ENCODE results near the gene HMGN1. TPM values are rescaled to one million over a fixed set of nuclear protein-coding genes. Genes with fewer than 3 reads are reported as not detected.
"Not testable (repeated sequence)": the region's sequence is repeated elsewhere in the genome, so short reads cannot be mapped to it uniquely, and the experiment has no call there.

HMGN1 gene
- total RNA-seq, 1 donor from 2014 or later: 64.5 TPM

- no peaks in the 10 kb centered on the region for H3K9me3 ChIP-seq (replicated peaks)
- H3K4me1 ChIP-seq: peaks cover 59% of the 10 kb centered on the region
- DNase-seq: no peak
- no peaks in the 10 kb centered on the region for H3K27me3 ChIP-seq (ENCODE audit: low read depth)
- H3K27ac ChIP-seq (replicated peaks): peak overlapping the region; percentile 83
- no peaks in the 10 kb centered on the region for H3K36me3 ChIP-seq
- TF ChIP-seq, protein P1, sequence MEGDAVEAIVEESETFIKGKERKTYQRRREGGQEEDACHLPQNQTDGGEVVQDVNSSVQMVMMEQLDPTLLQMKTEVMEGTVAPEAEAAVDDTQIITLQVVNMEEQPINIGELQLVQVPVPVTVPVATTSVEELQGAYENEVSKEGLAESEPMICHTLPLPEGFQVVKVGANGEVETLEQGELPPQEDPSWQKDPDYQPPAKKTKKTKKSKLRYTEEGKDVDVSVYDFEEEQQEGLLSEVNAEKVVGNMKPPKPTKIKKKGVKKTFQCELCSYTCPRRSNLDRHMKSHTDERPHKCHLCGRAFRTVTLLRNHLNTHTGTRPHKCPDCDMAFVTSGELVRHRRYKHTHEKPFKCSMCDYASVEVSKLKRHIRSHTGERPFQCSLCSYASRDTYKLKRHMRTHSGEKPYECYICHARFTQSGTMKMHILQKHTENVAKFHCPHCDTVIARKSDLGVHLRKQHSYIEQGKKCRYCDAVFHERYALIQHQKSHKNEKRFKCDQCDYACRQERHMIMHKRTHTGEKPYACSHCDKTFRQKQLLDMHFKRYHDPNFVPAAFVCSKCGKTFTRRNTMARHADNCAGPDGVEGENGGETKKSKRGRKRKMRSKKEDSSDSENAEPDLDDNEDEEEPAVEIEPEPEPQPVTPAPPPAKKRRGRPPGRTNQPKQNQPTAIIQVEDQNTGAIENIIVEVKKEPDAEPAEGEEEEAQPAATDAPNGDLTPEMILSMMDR (IDR thresholded peaks at IDR 0.05; ENCODE audit: borderline replicate concordance): no peak
- intact Hi-C loops (cut with micrococcal nuclease): no loop called here
- peak overlapping the region; percentile 63 for H3K4me3 ChIP-seq
These were observed 35.9 kb upstream of the HMGN1 start for GRCh38 chr21:39384674-39385298.

DNA sequence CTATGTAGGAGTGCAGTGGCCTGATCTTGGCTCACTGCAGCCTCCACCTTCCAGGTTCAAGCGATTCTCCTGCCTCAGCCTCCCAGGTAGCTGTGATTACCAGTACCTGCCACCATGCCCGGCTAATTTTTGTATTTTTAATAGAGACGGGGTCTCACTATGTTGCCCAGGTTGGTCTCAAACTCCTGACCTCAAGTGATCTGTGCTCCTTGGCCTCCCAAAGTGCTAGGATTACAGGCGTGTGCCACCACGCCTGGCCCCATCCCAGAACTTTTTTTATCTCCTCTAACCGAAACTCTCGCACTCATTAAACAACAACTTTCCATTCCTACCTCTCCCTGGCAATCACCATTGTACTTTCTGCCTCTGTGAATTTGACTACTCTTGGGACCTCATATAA, 33.2 kb upstream of the HMGN1 start:
- H3K27ac ChIP-seq (replicated peaks); H3K4me3 ChIP-seq; H3K27me3 ChIP-seq (ENCODE audit: low read depth); H3K9me3 ChIP-seq (replicated peaks); DNase-seq; intact Hi-C loops (cut with micrococcal nuclease); H3K36me3 ChIP-seq: not testable (repeated sequence)
- H3K4me1 ChIP-seq: peaks cover 40% of the 10 kb centered on the region

DNA sequence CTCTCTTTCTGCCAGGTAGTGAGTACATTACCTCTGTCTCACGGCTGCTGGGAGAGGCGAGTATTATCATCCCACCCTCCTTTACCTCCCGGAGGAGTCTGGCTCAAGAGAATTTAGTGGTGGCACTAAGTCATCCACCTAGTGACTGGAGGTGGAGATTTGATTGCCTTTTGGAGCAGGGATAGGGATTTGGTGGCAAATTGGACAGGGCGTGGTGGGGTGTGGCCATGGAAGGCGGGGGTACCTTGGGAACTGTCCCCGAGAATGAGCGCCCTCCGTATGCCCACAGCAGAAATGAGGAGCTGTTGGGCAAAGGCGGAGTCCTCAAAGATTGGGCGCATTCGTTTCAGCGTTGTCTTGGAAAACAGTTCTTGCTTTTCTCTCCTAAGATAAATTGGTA, 32.1 kb upstream of the HMGN1 start:
- Histone ChIP-seq H3K36me3 (no peaks in the 10 kb centered on the region), H3K4me3 (peak overlapping the region; percentile 88), H3K4me1 (peaks cover 29% of the 10 kb centered on the region), H3K27ac (replicated peaks) (peak overlapping the region; percentile 93), H3K27me3 (ENCODE audit: low read depth) (no peaks in the 10 kb centered on the region), H3K9me3 (replicated peaks) (no peaks in the 10 kb centered on the region)
- TF ChIP-seq, protein P1 (IDR thresholded peaks at IDR 0.05; ENCODE audit: borderline replicate concordance): no peak
- intact Hi-C loops (cut with micrococcal nuclease): no loop called here
- DNase-seq: no peak

GRCh38 chr21:39379986-39380891, 31.4 kb upstream of the HMGN1 start:
- peak overlapping the region; percentile 88 for H3K4me3 ChIP-seq
- TF ChIP-seq, protein P1 (IDR thresholded peaks at IDR 0.05; ENCODE audit: borderline replicate concordance): no peak
- intact Hi-C loops (cut with micrococcal nuclease): no loop called here

DNA sequence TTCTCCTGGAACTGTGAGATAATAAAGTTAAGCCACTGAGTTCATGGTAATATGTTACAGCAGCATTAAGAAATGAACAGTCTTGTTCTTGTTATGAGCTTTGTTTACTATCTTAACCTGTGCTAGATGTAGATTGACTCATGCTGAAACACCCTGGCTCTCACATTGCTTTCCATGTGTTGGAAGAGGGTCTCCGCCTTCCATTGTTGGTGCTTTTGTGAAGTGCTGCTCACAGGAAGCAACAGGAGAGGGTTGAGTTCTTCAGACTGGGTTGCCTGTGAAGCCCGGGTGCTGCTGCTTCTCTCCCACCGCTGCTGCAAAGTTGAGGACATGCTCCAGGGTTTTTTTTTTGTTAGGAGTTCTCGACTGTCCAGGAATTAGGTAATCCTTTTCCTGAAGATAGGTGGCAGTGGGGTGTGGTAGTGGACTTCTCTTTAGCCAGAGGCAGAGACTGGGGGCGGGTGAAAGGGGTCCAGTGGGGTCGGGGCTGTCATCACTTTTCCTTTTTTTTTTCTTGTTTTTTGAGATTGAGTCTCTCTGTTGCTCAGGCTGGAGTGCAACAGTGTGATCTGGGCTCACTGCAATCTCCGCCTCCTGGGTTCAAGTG, 28.7 kb upstream of the HMGN1 start:
- Histone ChIP-seq H3K9me3 (replicated peaks) (no peaks in the 10 kb centered on the region), H3K4me1 (peaks cover 23% of the 10 kb centered on the region), H3K27me3 (ENCODE audit: low read depth) (no peaks in the 10 kb centered on the region), H3K36me3 (no peaks in the 10 kb centered on the region), H3K27ac (replicated peaks) (peak overlapping the region; percentile 30), H3K4me3 (no peak overlapping the region)
- intact Hi-C loops (cut with micrococcal nuclease): no loop called here
- DNase-seq: no peak
- TF ChIP-seq, protein P1 (IDR thresholded peaks at IDR 0.05; ENCODE audit: borderline replicate concordance): no peak

More at GRCh38 chr21:39379986-39380891, 31.4 kb upstream of the HMGN1 start:
- H3K9me3 ChIP-seq (replicated peaks): no peaks in the 10 kb centered on the region
- peaks cover 24% of the 10 kb centered on the region for H3K4me1 ChIP-seq
- no peaks in the 10 kb centered on the region for H3K27me3 ChIP-seq (ENCODE audit: low read depth)
- DNase-seq: peak; percentile 97
- H3K27ac ChIP-seq (replicated peaks): peak overlapping the region; percentile 93
- no peaks in the 10 kb centered on the region for H3K36me3 ChIP-seq

All from left ventricle myocardium inferior (tissue), 1 donor.